ENCODE data around the gene IGF1R.

DNA sequence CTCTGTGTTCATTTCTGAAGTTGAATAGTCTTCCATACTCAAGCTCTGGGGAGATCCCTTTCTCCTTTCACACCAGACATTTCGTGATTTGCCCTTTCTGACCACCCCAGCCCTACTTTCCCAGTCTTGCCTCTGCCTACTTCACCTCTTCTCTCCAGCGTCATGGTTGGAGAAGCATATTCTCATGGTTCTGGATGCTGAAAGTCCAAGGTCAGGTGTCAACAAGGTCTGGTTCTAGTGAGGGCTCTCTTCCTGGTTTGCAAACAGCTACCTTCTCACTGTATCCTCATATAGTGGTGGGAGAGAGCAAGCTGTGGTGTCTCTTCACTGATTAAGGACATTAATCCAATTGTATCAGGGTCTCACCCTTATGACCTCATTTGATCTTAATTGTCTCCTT is 169.4 kb downstream of the IGF1R start:
- TF ChIP-seq, protein P1, sequence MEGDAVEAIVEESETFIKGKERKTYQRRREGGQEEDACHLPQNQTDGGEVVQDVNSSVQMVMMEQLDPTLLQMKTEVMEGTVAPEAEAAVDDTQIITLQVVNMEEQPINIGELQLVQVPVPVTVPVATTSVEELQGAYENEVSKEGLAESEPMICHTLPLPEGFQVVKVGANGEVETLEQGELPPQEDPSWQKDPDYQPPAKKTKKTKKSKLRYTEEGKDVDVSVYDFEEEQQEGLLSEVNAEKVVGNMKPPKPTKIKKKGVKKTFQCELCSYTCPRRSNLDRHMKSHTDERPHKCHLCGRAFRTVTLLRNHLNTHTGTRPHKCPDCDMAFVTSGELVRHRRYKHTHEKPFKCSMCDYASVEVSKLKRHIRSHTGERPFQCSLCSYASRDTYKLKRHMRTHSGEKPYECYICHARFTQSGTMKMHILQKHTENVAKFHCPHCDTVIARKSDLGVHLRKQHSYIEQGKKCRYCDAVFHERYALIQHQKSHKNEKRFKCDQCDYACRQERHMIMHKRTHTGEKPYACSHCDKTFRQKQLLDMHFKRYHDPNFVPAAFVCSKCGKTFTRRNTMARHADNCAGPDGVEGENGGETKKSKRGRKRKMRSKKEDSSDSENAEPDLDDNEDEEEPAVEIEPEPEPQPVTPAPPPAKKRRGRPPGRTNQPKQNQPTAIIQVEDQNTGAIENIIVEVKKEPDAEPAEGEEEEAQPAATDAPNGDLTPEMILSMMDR (IDR thresholded peaks at IDR 0.05; ENCODE audit: borderline replicate concordance, extremely low read depth, low read length, poor library complexity, severe bottlenecking), result no peak
- TF ChIP-seq EZH2 (IDR thresholded peaks at IDR 0.05; ENCODE audit: borderline replicate concordance, low read depth, low read length, severe bottlenecking), result no peak

Measured in DND-41 (cell line).